PFSK-1 (cell line): ENCODE data around the gene CCDC158.

Source experiments
- POLR2AphosphoS5 ChIP-seq: IDR thresholded peaks from 2 replicates; pipeline ENCODE4 v1.6.1; 2012; ENCODE audit warnings: low read depth, mild to moderate bottlenecking, control low read depth, low read length, moderate library complexity
- REST ChIP-seq, 2 experiments: IDR thresholded peaks; 2 replicates each; pipeline versions ENCODE4 v1.6.1 to v1.8.0; 2011 to 2012; ENCODE audit warnings: low read depth in 2 of 2, low read length in 2 of 2, control low read depth in 1 of 2, inconsistent platforms in 1 of 2, mild to moderate bottlenecking in 1 of 2, moderate library complexity in 1 of 2; ENCODE audit not compliant: insufficient read depth in 1 of 2
- SIN3A ChIP-seq: IDR thresholded peaks from 2 replicates; pipeline ENCODE4 v1.6.1; 2012; ENCODE audit warnings: mild to moderate bottlenecking, low read length, moderate library complexity, borderline replicate concordance; ENCODE audit not compliant: insufficient read depth
- TAF1 ChIP-seq: IDR thresholded peaks from 2 replicates; pipeline ENCODE4 v1.6.1; 2012; ENCODE audit warnings: low read length, control low read depth, borderline replicate concordance; ENCODE audit not compliant: insufficient read depth

- TF ChIP-seq SIN3A (no peak), POLR2AphosphoS5 (no peak), REST (IDR thresholded peaks at IDR 0.05; ENCODE audit: insufficient read depth in 1 of 2, low read depth in 2 of 2, low read length in 2 of 2) (no peak), TAF1 (no peak)
Observed at GRCh38 chr4:76280488-76281441, 140.2 kb downstream of the CCDC158 start.
